IMR-90 (cell line): Measurements from ENCODE around the gene KDM6B. TPM values are rescaled to one million over a fixed set of nuclear protein-coding genes. Genes with fewer than 3 reads are reported as not detected.

Experiments
- ATAC-seq: fragments of 200-7000 bp; cut with Tn5 transposase; 2 replicates; pipeline ENCODE4 v1.9.1; 2020; ENCODE audit warnings: low read depth, mild to moderate bottlenecking, moderate library complexity
- BruUV-seq: library from RNA; stranded (reverse); fragments of 400-500 nt; replicated peaks from 2 replicates; lab custom pipeline; 2021; lab: Mats Ljungman, UMichigan
- CTCF ChIA-PET: fragments of 300-600 bp; formaldehyde crosslinking; extraction: SDS; loops from one replicate; lab custom pipeline; 2021; ENCODE audit warnings: antibody characterized with exemption; lab: Yijun Ruan, JAX
- POLR2A ChIA-PET: fragments of 300-600 bp; sonication (Branson Sonifier 250); formaldehyde crosslinking; loops from one replicate; lab custom pipeline; 2022; ENCODE audit warnings: antibody characterized with exemption; ENCODE audit not compliant: unreplicated experiment; lab: Charles Lee
- DNase-seq: peaks from one replicate; pipeline ENCODE4 v3.0.0; 2013
- H2AFZ ChIP-seq: replicated peaks from 2 replicates; pipeline ENCODE3; 2013; ENCODE audit warnings: low read length, mild to moderate bottlenecking; ENCODE audit not compliant: poor library complexity
- H2AK5ac ChIP-seq: 2 replicates; pipeline ENCODE4 v1.6.1; 2013; ENCODE audit warnings: low read depth, low read length, inconsistent platforms
- H2AK9ac ChIP-seq: replicated peaks from 2 replicates; pipeline ENCODE3; 2013; ENCODE audit warnings: mild to moderate bottlenecking, low read depth, low read length, moderate library complexity; ENCODE audit not compliant: poor library complexity
- H2BK120ac ChIP-seq: 2 replicates; pipeline ENCODE4 v1.6.1; 2013; ENCODE audit warnings: low read depth, low read length, inconsistent platforms
- H2BK15ac ChIP-seq: 3 replicates; pipeline ENCODE4 v1.6.1; 2013; ENCODE audit warnings: low read depth, low read length, inconsistent platforms
- H2BK20ac ChIP-seq: 2 replicates; pipeline ENCODE4 v1.6.1; 2013; ENCODE audit warnings: low read depth, mild to moderate bottlenecking, inconsistent platforms, low read length, moderate library complexity
- H2BK5ac ChIP-seq: 2 replicates; pipeline ENCODE4 v1.6.1; 2013; ENCODE audit warnings: mild to moderate bottlenecking, low read depth, low read length, inconsistent platforms; ENCODE audit not compliant: poor library complexity, severe bottlenecking
- H3K14ac ChIP-seq: replicated peaks from 2 replicates; pipeline ENCODE4 v1.6.1; 2013; ENCODE audit warnings: low read depth, low read length, inconsistent platforms
- H3K18ac ChIP-seq: 2 replicates; pipeline ENCODE4 v1.6.1; 2013; ENCODE audit warnings: low read depth, low read length, control low read depth
- H3K23ac ChIP-seq: 2 replicates; pipeline ENCODE4 v1.6.1; 2013; ENCODE audit warnings: low read depth, low read length, inconsistent platforms
- H3K27ac ChIP-seq: 2 replicates; pipeline ENCODE4 v1.5.1; 2013; ENCODE audit warnings: mild to moderate bottlenecking, control low read depth, low read length; ENCODE audit not compliant: insufficient read depth
- H3K27me3 ChIP-seq: 2 replicates; pipeline ENCODE4 v1.6.1; 2013; ENCODE audit warnings: low read length; ENCODE audit not compliant: control insufficient read depth, insufficient read depth
- H3K36me3 ChIP-seq: 2 replicates; pipeline ENCODE4 v1.6.1; 2013; ENCODE audit warnings: low read length, mixed read lengths; ENCODE audit not compliant: control insufficient read depth, insufficient read depth
- H3K4ac ChIP-seq: 2 replicates; pipeline ENCODE4 v1.6.1; 2013; ENCODE audit warnings: low read depth, low read length, inconsistent platforms
- H3K4me1 ChIP-seq: 2 replicates; pipeline ENCODE4 v1.6.1; 2013; ENCODE audit warnings: low read length, mixed read lengths; ENCODE audit not compliant: control insufficient read depth, insufficient read depth
- H3K4me2 ChIP-seq: 2 replicates; pipeline ENCODE4 v1.6.1; 2013; ENCODE audit warnings: low read depth, mild to moderate bottlenecking, control low read depth, low read length, moderate library complexity
- H3K4me3 ChIP-seq: 2 replicates; pipeline ENCODE4 v1.5.1; 2013; ENCODE audit warnings: low read depth, mild to moderate bottlenecking, control low read depth, low read length, moderate library complexity; ENCODE audit not compliant: insufficient read depth
- H3K56ac ChIP-seq: 2 replicates; pipeline ENCODE4 v1.6.1; 2013; ENCODE audit warnings: low read length, inconsistent platforms; ENCODE audit not compliant: insufficient read depth; ENCODE audit errors: extremely low read depth
- H3K79me1 ChIP-seq, 2 experiments: 2 replicates each; pipeline ENCODE4 v1.6.1; 2013; ENCODE audit warnings: low read length in 2 of 2, inconsistent platforms in 1 of 2, low read depth in 1 of 2
- H3K9ac ChIP-seq: 2 replicates; pipeline ENCODE4 v1.6.1; 2013; ENCODE audit warnings: low read depth, low read length, control low read depth
- H3K9me1 ChIP-seq: 2 replicates; pipeline ENCODE4 v1.6.1; 2013; ENCODE audit warnings: low read length, inconsistent platforms; ENCODE audit not compliant: insufficient read depth
- H3K9me3 ChIP-seq: 2 replicates; pipeline ENCODE4 v1.6.1; 2013; ENCODE audit warnings: low read length; ENCODE audit not compliant: control insufficient read depth, insufficient read depth
- H4K20me1 ChIP-seq: 2 replicates; pipeline ENCODE4 v1.6.1; 2013; ENCODE audit warnings: low read length, inconsistent platforms; ENCODE audit not compliant: insufficient read depth
- H4K5ac ChIP-seq: 2 replicates; pipeline ENCODE4 v1.6.1; 2013; ENCODE audit warnings: mild to moderate bottlenecking, low read depth, low read length, control low read depth
- H4K8ac ChIP-seq, 2 experiments: 2 replicates each; pipeline ENCODE4 v1.6.1; 2013; ENCODE audit warnings: low read depth in 2 of 2, low read length in 2 of 2, control low read depth in 1 of 2, inconsistent platforms in 1 of 2
- H4K91ac ChIP-seq: 2 replicates; pipeline ENCODE4 v1.6.1; 2013; ENCODE audit warnings: low read depth, low read length, inconsistent platforms; ENCODE audit not compliant: insufficient read depth
- CEBPB ChIP-seq: IDR thresholded peaks from 2 replicates; pipeline ENCODE4 v1.6.1; 2012; ENCODE audit warnings: low read depth, low read length, improper control_type of control experiment
- CHD1 ChIP-seq: IDR thresholded peaks from 2 replicates; pipeline ENCODE4 v1.6.1; 2012; ENCODE audit warnings: low read depth, low read length, improper control_type of control experiment
- CTCF ChIP-seq: conservative IDR thresholded peaks from 2 replicates; pipeline ENCODE4 v1.5.1; 2012; ENCODE audit warnings: mild to moderate bottlenecking, low read depth, low read length, improper control_type of control experiment
- ELK1 ChIP-seq: fragments of 150-350 bp; IDR thresholded peaks from 2 replicates; pipeline ENCODE4 v1.6.1; 2016; ENCODE audit warnings: low read depth, mild to moderate bottlenecking, low read length, moderate library complexity, borderline replicate concordance
- FOS ChIP-seq: fragments of 150-350 bp; IDR thresholded peaks from 2 replicates; pipeline ENCODE4 v1.6.1; 2016; ENCODE audit warnings: low read depth, low read length
- MAFK ChIP-seq: IDR thresholded peaks from 2 replicates; pipeline ENCODE4 v1.6.1; 2012; ENCODE audit warnings: low read depth, low read length, improper control_type of control experiment
- RAD21 ChIP-seq: IDR thresholded peaks from 2 replicates; pipeline ENCODE4 v1.6.1; 2012; ENCODE audit warnings: low read length, improper control_type of control experiment
- RCOR1 ChIP-seq: IDR thresholded peaks from 2 replicates; pipeline ENCODE4 v1.6.1; 2012; ENCODE audit warnings: mild to moderate bottlenecking, low read length, improper control_type of control experiment; ENCODE audit not compliant: insufficient replicate concordance
- RFX5 ChIP-seq: IDR thresholded peaks from 2 replicates; pipeline ENCODE4 v1.8.0; 2012; ENCODE audit warnings: low read depth, mild to moderate bottlenecking, low read length, moderate library complexity
- SMC3 ChIP-seq: fragments of 150-350 bp; IDR thresholded peaks from 2 replicates; pipeline ENCODE4 v1.6.1; 2016; ENCODE audit warnings: low read depth, mild to moderate bottlenecking, antibody characterized with exemption, low read length, moderate library complexity
- WGBS, 2 experiments: methylation state at CpG; one replicate each; pipeline versions ENCODE4 v1.1.5 to v1.1.7; 2013; ENCODE audit warnings: missing lambda C conversion rate in 2 of 2; ENCODE audit not compliant: insufficient read length in 1 of 2; ENCODE audit errors: extremely low coverage in 2 of 2; 5-methylcytosine and 5-hydroxymethylcytosine counted together
- dilution Hi-C: fragments of 300-500 bp; cut with HindIII; formaldehyde crosslinking; loops from one replicate; pipeline ENCODE4 v1.14.3; 2018; ENCODE audit warnings: low sequenced_read_pairs; ENCODE audit not compliant: unreplicated experiment
- in situ Hi-C: fragments of 300-500 bp; cut with MboI; formaldehyde crosslinking; loops from 3 replicates; pipeline ENCODE4 v1.14.3; 2019; ENCODE audit warnings: low sequenced_read_pairs, inconsistent platforms, mixed read lengths
- intact Hi-C: fragments of 100-400 bp; cut with micrococcal nuclease; formaldehyde crosslinking; loops from 2 replicates; pipeline ENCODE4 v1.10.0; 2022
- polyA plus RNA-seq, 3 experiments: library from polyadenylated mRNA; depleted of rRNA; stranded (reverse); fragments of >200 nt; gene quantifications; 2 replicates each; pipeline ENCODE4 v1.2.3, GENCODE V29; 2012; ENCODE audit warnings: low replicate concordance in 1 of 3
- total RNA-seq: library from RNA; depleted of rRNA; stranded (reverse); fragments of >200 nt; gene quantifications from 2 replicates; pipeline ENCODE4 v1.2.3, GENCODE V29; 2012

KDM6B gene
- total and polyA plus RNA-seq, 2 of the 4 experiments (the other 2 are of a cell fraction) = 0.72 to 3.5 TPM

DNA sequence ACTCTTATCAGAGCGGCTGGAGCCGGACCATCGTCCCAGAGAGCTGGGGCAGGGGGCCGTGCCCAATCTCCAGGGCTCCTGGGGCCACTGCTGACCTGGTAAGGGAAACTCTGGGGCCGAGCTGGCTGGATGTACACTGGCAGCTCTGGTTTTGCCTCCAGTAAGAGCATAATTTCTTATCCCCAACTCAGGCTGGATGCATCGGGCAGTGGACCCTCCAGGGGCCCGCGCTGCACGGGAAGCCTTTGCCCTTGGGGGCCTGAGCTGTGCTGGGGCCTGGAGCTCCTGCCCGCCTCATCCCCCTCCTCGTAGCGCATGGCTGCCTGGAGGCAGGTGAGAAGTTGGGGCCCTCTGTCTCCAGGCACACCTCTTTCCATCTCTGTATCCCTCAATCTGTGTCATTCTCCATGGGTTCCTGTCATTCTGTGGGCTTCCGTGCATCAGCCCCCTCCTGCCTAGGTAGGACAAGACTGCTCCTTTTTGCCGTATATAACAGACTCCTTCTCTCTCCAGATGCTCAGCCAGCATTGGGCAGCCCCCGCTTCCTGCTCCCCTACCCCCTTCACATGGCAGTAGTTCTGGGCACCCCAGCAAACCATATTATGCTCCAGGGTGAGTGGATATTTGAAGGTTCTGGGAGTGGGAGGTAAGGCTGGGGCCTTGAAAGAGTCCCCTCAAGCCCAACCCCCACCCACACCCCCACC is 11.5 kb downstream of the KDM6B start (continued):
- TF ChIP-seq FOS = no peak

DNA sequence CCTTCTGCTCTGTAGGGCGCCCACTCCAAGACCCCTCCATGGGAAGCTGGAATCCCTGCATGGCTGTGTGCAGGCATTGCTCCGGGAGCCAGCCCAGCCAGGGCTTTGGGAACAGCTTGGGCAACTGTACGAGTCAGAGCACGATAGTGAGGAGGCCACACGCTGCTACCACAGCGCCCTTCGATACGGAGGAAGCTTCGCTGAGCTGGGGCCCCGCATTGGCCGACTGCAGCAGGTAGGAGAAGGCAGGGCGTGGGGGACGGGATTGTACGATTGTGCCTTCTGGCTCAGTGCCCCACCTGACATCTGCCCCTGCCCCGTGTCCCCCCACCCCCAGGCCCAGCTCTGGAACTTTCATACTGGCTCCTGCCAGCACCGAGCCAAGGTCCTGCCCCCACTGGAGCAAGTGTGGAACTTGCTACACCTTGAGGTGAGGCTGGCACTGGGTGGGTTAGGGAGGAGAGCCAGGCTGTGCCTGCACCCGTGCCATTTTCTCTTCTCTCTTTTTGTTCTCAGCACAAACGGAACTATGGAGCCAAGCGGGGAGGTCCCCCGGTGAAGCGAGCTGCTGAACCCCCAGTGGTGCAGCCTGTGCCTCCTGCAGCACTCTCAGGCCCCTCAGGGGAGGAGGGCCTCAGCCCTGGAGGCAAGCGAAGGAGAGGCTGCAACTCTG is 12.2 kb downstream of the KDM6B start:
- POLR2A ChIA-PET = no interaction called here

More for the DNA sequence above, 12.2 kb downstream of the KDM6B start:
- no peaks in the 10 kb centered on the region for H3K9me3 ChIP-seq
- DNase-seq (no peak), ATAC-seq (no peak)
- WGBS, 2 experiments = 93% methylated on average over 9 of the region's 22 CpGs; no CpG with 5 or more reads in 1 of the 2 experiments
- H3K4ac ChIP-seq = no peak overlapping the region
- H3K4me1 ChIP-seq = peaks cover 11% of the 10 kb centered on the region
- peaks cover 58% of the 10 kb centered on the region for H4K20me1 ChIP-seq
- no peak overlapping the region for H3K56ac ChIP-seq
- no peak overlapping the region for H2BK120ac ChIP-seq
- H3K18ac ChIP-seq = no peak overlapping the region
- TF ChIP-seq MAFK (no peak), RCOR1 (no peak), SMC3 (no peak), CTCF (no peak), RAD21 (no peak), CHD1 (no peak), CEBPB (no peak), ELK1 (no peak), RFX5 (no peak)
- H2AK5ac ChIP-seq = no peak overlapping the region
- H4K5ac ChIP-seq = no peak overlapping the region
- H2BK20ac ChIP-seq = no peak overlapping the region
- no peak overlapping the region for H2BK15ac ChIP-seq
- TSS peak; percentile 18 for BruUV-seq
- in situ Hi-C loops (no loop called here), intact Hi-C loops (no loop called here), dilution Hi-C loops (no loop called here)
- no peaks in the 10 kb centered on the region for H3K27me3 ChIP-seq
- no peak overlapping the region for H3K4me3 ChIP-seq
- H3K36me3 ChIP-seq = peaks cover 48% of the 10 kb centered on the region
- H3K79me1 ChIP-seq = peaks cover 5 to 49% of the 10 kb centered on the region in 2 experiments
- no peak overlapping the region for H2BK5ac ChIP-seq
- H3K9ac ChIP-seq = no peak overlapping the region
- no peak overlapping the region for H4K8ac ChIP-seq
- no peak overlapping the region for H2AK9ac ChIP-seq
- H3K14ac ChIP-seq = no peak overlapping the region
- CTCF ChIA-PET = no interaction called here
- H4K91ac ChIP-seq = no peak overlapping the region
- H3K4me2 ChIP-seq = no peak overlapping the region
- no peak overlapping the region for H3K27ac ChIP-seq
- no peaks in the 10 kb centered on the region; the same call in 1 of the 2 replicates for H3K9me1 ChIP-seq
- H3K23ac ChIP-seq = no peak overlapping the region
- H2AFZ ChIP-seq = no peak overlapping the region
